WI38 (cell line): ENCODE measurements around the gene APBA2.

Source experiments
- H3K4me3 ChIP-seq: 2 replicates; pipeline ENCODE4 v1.5.1; 2011; ENCODE audit warnings: low read depth, mild to moderate bottlenecking, control low read depth, low read length
- TF ChIP-seq, protein P1 (sequence below): IDR thresholded peaks from 2 replicates; pipeline ENCODE4 v1.5.1; 2012; ENCODE audit warnings: low read depth, mild to moderate bottlenecking, control low read depth, low read length

The APBA2 gene

DNA sequence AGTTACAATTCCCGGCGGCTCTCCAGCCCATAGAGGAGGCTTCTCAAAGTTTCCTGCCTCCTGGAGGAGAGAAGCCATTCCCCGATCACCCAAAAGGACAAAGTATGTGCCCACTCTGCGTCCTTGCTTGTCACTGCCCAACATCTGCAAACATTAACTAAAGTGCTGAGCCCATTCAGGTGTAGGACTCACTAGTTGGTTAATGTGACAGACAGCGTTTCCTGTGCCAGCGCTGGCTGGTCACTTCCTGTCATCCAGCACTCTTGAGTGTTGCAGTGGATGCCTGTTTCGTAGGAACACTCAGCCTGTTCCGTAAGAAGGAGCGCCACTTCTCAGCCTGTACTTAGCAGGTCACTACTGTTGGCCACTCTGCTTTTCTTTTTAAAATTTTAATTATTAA, 100.3 kb downstream of the APBA2 start:
- no peak overlapping the region for H3K4me3 ChIP-seq
- TF ChIP-seq, protein P1, sequence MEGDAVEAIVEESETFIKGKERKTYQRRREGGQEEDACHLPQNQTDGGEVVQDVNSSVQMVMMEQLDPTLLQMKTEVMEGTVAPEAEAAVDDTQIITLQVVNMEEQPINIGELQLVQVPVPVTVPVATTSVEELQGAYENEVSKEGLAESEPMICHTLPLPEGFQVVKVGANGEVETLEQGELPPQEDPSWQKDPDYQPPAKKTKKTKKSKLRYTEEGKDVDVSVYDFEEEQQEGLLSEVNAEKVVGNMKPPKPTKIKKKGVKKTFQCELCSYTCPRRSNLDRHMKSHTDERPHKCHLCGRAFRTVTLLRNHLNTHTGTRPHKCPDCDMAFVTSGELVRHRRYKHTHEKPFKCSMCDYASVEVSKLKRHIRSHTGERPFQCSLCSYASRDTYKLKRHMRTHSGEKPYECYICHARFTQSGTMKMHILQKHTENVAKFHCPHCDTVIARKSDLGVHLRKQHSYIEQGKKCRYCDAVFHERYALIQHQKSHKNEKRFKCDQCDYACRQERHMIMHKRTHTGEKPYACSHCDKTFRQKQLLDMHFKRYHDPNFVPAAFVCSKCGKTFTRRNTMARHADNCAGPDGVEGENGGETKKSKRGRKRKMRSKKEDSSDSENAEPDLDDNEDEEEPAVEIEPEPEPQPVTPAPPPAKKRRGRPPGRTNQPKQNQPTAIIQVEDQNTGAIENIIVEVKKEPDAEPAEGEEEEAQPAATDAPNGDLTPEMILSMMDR = no peak

DNA sequence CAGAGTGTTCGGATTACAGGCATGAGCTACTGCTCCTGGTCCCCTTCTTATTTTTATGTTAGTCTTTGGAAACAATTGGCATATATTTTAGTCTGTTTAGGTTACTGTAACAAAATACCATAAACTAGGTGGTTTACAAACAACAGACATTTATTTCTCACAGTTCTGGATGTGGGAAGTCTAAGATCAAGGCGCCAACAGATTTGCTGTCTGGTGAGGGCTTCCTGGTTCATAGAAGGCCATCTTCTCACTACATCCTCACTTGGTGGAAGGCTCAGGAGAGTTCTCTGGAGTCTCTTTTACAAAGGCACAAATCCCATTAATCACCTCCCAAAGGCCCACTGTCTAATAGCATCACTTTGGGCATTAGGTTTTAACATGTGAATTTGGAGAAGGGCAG, 101.0 kb downstream of the APBA2 start:
- H3K4me3 ChIP-seq = no peak overlapping the region
- TF ChIP-seq, protein P1 = no peak

- TF ChIP-seq, protein P1 = no peak
- no peak overlapping the region for H3K4me3 ChIP-seq
These were observed 101.6 kb downstream of the APBA2 start for GRCh38 chr15:28987337-28987736.

GRCh38 chr15:28989239-28989830, 103.6 kb downstream of the APBA2 start:
- no peak overlapping the region for H3K4me3 ChIP-seq
- TF ChIP-seq, protein P1 = no peak

DNA sequence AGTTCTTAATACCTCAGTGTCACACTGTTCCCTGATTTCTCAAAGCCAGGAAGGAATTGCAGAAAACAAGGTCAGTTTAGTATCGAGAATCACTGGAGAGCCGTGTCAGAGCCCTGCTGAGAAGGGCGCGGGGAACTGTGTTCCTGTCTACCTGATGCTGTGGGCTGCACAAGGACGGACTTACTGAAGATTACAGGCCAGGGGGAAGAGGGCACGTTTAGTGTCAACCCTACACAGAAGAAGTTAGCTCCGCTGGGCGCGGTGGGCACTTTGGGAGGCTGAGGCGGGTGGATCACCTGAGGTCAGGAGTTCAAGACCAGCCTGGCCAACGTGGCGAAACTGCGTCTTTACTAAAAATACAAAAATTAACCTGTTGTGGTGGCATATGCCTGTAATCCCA, 104.1 kb downstream of the APBA2 start:
- TF ChIP-seq, protein P1 = no peak
- no peak overlapping the region for H3K4me3 ChIP-seq

DNA sequence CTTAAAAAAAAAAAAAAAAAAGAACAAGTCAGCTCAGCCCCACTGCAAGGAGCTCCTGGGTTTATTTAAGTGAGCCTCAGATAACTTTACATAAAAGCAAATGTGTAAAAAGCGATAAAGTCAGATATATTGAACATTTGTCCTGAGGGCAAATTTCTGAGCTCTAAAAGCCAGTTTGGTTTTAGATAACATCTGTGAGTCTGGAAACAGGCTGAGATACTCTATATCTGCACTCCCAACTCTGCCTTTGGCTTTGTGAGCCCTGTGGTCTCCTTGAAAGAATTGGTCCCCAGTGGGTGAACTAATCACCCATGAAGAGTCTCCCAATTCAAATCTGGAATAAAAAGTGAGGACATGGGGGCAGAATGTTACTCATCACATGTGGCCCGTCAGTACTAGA, 104.6 kb downstream of the APBA2 start:
- TF ChIP-seq, protein P1 = no peak
- H3K4me3 ChIP-seq = no peak overlapping the region

- H3K4me3 ChIP-seq = no peak overlapping the region
- TF ChIP-seq, protein P1 = no peak
These were observed 105.7 kb downstream of the APBA2 start for GRCh38 chr15:28991236-28992171.
